HG03135 (cell line): ENCODE data around the gene GRXCR1.

Experiments used
- ATAC-seq: cut with Tn5 transposase; IDR thresholded peaks from one replicate; pipeline ENCODE4 v1.9.1; 2021; ENCODE audit warnings: mild to moderate bottlenecking, moderate library complexity; ENCODE audit not compliant: unreplicated experiment

Gene GRXCR1

DNA sequence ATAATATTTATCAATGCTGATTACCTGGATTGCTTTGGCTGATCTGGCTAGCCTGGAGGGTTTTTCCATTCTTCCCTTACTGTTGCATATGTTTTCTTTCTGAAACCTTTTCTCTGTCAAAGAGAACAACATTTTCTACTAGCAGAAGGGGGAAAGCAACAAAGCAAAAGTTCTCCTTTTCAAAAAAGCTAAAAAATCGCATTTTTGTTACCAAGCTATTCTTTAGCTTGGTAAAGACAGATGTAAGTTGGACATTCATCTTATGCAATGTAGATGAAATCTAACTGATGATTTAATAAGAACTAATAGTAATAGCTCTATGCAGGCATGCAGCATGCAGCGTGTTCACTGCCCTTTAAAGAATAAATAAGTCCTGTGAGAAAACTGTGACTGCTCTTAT, at the start of gene GRXCR1:
TSS of gene GRXCR1 (plus strand) at position 301 of the 400 bp plus-strand sequence. CDS start 554 bp downstream, outside the sequence.
- ATAC-seq = no peak

DNA sequence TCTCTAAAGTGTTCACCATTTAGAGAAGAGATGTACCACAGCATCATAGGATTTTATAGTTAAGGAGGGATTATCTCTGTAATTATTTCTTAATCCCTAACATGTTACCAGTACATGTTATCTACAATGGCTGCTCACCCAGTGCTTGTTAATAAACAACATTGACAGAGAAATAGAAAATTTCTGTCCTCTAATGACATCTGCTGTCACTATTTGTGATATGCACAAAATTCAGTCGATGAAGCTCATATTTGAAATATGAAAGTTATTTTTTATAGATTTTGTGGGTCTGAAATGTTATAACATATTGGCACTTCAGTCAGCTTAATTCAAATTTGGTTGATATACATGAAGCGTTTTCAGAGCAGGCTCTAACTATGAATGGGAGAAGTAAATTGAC, 48.8 kb upstream of the GRXCR1 start:
- ATAC-seq = no peak

DNA sequence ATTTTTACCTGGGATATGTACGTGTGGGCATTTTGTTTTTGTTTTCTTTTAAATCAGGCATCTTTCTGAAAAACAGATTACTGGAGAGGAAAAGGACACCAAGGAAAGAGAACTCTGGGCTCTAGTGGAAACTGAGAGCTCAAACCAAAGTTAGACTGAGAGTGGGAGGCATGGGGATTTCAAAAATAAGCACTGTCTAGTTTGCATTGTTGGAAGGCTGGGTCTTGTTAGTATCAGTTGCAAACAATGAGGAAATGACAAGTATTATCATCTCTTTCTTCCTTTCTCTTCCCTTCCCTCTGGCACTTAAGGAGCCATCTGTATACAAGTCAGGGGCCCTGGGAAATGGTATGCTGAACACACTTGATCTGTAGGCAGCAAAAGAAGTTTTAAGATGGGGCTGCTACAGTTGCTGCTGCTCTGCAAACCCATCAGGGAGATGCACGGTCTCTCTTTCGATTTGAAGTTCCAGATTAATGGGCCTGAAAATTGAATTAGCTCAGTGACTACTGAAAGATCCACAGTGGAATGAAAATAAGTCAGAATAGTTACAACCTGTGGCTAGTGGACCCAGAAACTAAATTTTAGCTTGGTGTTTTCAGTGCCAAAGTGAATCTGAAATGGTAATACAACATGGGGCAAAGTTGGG, 48.0 kb upstream of the GRXCR1 start:
- no peak for ATAC-seq

DNA sequence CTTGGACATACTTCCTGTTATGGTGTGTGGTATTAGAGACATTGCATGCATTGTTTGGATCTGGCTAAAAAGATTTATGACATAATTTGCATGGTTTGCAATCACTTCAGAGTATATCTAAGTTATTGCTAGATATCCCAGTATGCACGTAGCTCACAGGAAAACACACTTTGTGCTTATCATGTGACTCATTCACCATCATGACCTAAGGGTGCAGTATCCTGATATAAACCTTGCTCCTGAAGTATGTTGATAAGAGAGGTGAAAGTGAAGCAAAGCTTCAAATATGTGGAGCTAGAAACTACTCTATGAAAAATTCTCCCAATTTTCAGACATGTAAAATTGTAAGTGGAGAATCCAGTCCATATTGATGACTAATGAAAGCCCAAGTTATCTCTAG, 46.9 kb upstream of the GRXCR1 start:
- no peak for ATAC-seq

DNA sequence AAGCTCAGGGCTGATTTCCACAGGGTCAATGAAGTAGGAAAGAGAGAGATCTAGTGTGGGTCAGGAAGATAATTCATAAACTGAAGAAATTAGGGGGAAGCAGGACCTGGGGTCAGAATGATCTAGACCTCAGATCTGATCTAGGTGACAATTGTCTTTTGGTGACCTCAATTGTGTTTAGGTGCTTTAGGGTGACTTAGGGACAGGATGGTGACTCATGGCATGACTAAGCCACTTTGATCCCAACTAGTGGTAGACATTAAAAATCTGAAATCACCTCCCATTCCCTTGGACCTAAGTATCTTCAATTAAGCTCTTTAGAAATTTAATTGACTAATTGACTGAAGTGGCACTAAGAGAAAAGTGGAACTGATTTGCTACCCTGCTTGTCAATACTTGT, 36.7 kb upstream of the GRXCR1 start:
- no peak for ATAC-seq

DNA sequence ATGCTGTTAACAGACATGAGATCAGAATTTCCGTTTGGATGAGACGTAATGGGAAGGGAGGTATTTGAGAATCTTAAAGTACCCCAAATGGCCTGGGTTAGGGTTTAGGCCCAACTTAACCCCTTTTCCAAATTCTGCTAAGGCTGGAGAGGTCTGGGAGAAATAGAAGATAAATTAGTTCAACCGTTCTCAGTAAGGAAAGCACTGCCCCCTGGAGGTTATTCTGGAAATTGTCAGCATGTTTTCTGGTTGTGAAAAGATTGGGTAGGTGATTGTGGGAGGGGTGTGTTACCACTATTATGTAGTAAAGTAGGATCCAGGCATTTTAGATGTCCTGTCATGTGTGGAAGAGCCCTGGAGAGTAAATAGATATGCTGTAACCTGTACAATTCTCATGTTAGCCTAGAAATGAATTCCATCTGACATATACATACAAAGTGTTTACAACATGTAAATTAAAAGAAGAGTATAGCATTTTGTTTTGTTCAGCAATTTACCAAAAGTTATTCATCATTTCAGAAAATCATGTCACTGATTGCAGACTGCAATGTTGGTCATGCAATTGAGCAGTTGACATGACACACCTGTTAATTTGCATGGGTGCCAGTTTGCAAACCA, 26.8 kb upstream of the GRXCR1 start:
- ATAC-seq = peak; percentile 79

DNA sequence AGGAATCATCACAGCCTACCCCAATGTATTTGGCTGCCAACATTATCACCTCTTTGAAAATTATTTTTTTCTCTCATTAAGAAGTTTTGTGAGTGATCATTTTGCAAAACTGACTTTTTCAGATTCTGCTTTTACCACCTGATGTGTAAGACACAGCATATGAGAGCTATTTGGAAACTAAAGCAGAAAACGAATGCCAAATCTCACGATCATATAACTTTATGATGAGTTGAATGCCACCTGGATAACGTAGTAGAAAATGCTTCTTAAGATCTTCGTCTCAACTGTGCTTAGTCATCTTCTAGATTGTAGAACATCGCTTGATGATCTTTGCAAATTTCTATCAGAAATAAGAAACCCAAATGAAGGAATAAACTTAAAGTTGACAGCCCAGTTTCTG, 21.3 kb upstream of the GRXCR1 start:
- ATAC-seq = no peak

DNA sequence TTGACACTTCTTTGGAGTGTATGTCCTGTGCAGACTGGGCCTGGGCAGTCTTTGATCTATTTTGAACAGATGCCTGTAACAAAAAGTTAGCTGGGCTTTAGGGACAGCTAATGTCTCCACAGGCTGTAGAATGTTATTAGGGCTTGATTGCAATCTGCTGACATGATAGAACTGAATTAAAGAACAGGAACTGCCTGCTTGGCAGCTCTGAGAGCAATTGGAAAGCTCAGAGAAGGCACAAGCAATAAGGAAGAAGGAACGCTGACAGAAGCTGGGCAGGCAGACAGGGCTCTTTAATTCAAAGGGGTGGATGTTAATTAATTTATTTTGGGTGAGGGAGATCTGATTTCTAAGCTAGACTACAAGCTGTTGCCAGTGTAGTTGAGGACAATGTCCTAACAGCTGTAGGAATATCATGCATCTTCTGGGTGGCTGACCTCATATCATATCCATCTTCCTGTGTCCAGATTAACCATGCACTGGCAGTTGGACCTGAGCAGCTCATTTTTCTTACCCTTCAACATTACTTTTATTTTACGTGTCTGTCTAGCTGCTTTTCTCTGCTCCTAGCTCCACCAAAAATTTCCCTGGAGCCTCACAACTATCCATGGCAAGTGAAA, 20.7 kb upstream of the GRXCR1 start:
- no peak for ATAC-seq

DNA sequence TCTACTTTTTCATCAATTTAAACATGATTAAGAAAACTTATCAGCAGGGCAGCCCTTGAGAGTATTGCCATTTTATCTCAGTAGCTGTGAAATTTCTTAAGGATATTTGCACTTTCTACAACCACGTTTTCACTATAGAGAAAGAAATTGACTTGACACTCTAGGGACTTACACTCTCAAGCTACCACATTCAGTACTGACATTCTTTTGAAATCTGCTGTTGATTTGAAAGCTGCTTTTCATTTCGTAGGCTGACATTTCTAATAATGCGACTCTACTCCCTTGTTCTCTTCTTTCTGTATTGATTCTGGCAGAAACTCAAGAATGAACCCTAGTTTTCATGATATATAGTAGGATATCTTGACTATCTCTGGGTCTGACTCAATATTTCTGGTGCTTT, 13.7 kb upstream of the GRXCR1 start:
- no peak for ATAC-seq

DNA sequence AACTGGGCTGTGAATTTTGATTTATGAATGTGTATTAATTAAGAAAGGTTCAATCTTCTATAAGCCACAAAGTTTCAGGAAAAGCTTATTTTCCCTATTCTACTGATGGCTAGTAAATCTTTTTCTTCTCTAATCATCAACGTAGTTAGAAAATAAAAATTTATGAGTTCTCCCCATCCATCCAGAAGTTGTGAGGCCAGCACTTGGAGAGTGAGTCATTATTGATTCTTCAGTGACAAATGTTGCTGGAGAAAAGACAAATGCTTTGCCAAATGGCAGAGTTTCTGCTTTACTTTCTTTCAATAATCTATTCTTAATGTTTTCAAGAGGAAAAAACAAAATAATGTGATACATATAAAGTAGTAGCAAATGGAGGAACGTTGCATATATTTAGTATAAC, 11.3 kb upstream of the GRXCR1 start:
- no peak for ATAC-seq

DNA sequence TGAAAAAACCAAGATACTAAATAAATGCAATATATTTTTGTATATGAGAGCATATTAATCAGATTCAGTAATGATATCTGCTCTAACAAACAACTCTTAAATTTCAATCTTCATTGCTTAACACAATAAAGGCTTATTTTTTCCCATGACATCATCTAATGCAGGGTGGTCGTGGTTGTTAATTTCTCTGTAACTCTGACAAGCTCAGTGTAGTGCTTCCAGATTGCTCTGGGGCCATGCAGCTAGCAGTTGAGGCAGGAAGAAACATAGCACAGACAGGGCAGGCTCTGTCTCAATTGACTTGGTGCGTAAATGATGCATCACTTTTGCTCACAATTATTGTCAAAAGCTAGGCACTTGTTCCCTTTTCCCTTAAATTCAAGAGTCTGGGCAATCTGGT, 869 bp upstream of the GRXCR1 start:
- ATAC-seq = no peak

DNA sequence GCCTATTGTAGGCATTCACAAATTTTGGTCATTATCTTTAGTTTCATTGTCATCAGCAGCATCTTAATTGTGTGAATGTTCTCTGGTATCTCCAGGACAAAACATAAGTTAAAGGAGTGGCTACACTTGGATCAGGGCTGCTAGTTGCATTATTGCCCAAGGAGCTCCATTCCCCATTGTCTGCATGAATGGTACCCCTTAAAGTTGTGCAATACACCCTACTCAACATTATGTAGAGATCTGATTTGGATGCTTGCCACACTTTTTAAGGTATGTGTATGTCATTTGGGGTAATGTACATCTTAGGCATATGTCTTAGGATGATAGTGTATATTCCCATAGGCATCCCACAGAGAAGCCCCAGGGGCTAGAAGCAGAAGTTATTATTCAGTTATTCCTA, 2.9 kb downstream of the GRXCR1 start:
- ATAC-seq = no peak

DNA sequence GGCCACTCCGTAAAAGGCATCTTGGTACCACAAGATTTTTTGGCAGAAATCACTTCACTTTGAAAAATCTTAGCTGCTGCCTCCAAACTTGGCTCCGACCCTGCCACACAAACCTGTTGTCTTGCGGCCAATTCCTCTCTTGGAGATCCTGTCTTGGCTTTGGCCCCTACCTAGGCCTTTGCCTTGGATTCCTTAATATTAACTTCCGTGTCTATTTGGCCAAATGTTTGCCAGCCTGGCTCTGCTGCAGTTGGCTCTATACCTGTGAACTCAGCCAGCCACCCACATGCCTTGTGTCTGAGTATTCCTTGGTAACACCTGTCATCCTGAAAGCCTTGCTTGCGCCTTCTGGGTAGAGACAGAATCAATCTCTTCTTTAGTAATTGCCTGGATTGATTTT, 12.5 kb downstream of the GRXCR1 start:
- ATAC-seq = no peak

DNA sequence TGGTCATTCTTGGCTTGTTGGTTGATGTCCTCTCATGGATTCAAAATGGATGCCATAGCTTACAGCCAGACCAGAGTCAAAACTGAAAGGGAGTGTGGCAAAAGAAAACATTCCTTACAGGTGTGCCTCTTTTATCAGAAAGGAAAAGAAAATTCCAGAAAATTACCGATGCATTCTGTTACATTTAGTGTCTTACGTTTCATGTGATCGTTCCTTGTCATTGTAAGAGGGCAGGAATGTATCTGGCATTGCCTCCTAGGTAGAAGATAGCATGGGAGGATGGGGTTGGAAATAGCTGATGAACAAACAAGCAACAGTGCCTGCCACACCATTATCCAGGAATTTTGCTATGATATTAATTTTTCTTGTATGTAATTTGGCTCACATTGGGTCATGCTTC, 13.1 kb downstream of the GRXCR1 start:
- no peak for ATAC-seq

DNA sequence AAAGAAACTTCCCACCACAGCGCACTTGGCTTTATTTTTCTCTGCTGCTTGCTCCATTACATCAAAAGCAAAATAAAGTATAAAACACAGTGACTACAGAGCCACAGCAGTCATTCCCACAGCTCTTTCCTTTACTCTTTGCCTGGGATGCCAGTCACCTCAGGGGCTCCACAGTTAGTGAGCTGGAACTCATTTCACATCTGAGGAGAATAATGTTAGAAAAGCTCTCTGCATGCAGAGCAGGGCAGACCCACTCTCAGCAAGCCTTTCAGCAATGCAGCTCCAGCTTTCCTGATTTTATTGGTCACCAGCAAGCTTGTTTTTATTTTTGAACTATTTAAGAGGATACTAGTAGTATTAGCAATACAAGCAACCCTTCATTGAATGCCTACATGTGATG, 13.8 kb downstream of the GRXCR1 start:
- ATAC-seq = no peak

DNA sequence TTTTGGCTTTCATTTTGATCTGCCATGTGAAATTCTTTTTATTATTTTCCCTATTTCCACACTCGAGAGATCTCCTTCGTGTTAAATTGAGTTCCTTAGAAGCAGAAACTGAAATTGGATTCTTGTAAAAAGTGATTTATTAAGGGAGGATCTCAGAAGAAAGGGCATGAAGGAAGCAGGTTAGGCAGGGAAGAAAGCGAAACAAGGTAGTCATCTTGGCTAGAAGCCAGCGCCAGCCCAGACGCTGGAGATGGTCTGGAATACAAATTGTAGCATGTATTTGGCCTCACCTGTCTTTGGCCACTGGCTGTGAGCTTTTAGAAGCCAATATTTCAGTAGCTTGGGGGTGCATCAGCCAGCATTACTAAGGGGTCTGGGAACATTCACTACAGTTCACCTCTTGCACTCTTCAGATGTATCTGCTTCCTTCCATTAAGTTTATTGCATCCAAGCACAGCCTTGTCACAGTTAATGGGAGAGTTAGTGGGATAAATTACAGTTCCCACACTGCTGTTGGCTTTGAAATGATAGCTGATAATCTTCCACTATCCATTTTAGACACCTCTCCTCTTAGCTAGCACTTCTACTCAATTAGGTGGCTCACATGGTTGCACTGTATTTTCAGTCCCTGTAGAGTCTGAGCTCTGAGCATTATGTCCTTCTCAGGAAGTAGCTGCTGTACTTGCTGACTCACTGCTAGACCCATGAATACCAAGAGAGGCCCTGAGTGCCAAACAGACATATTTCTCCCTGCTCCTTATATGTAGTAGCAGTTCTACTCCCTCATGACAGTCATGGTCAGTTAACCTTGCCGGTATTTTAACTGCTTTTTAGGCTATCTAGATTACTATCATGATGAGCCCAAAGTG, 14.6 kb downstream of the GRXCR1 start:
- ATAC-seq = no peak

DNA sequence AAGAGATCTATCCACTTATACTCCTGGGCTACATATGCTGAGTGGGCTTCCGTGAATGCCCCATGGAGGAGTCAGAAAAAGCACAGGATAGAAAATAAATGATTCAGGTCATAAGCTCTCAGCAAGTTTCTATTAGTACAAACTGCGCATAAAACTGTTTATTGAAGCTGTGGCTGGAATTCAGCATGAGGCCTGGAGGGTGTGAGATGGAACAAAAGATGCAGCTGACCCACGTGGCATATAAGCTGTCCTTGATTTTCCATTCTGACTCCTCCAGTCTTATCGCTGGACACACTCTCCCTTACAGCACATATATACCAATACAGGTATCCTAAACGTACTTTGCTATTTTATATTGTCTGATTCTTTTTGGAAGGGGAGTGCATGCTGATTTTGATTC, 17.9 kb downstream of the GRXCR1 start:
- no peak for ATAC-seq

DNA sequence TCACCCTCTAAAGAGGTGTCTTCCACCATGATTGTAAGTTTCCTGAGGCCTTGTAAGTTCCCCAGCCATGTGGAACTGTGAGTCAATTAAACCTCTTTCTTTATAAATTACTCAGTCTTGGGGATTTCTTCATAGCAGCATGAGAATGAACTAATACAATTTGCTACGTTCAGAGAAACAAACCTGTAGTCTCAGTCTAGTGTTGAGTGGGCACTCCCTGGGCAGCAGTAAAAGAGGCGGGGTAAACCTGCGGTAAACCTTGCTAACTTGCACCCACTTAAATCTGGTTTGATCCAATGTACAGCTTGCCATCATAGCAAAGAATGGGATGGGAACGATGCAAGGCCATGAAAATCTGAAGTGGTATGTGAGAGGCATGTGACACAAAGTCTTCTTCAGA, 22.4 kb downstream of the GRXCR1 start:
- no peak for ATAC-seq

DNA sequence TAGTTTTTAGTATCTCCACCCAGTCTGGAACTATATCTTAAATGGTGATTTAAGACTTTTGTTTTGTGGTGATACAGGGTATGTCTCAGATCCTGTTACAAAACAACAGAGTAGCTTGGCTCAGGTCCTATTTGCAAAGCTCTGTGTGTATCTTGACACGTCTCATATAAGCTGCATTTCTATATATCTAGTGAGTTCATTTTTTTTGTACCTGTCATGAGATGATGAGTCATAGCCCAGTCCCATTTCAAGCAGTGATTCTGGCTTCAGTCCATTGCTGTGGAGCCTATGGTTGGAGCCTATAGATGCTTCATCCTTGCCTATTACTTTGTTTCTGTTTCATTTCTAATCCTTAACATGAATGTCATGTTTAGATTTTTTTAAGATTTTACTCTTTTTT, 23.0 kb downstream of the GRXCR1 start:
- ATAC-seq = no peak

DNA sequence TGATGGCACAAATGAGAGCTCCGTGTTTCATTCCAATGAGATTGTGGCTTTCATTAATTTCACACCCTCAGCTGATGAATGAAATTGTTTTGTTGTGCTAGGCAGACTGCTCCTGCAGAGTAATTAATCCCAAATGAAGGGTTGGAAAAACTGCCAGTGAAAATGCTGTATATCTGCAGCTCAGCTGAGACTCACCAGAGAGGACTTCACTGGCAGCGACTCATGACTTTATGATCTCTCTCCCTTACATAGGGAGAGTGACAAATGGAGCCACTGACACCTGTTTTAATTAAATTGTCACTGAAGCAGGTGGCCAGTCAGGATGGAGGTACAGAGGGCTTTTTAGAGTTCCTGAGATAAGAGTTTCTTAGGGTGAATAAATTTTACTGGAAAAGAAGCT, 24.8 kb downstream of the GRXCR1 start:
- no peak for ATAC-seq

DNA sequence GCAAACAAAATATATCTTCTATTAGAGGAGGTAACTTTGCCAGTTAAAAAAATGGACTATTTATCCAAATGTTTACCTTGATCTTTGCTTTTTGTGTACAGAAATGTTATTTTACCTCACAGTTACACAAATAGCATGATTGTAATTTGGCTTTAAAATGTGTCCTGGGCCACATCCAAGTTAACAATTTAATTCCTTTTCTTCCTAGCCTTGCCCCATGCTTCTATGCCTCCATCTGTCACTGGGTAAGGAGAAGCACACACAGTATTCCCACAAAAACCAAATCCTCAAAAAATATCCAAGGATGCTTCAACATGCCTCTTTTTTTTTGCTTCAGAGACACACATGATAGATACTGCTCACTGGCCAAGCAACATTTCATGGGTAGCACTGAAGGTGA, 30.9 kb downstream of the GRXCR1 start:
- no peak for ATAC-seq

DNA sequence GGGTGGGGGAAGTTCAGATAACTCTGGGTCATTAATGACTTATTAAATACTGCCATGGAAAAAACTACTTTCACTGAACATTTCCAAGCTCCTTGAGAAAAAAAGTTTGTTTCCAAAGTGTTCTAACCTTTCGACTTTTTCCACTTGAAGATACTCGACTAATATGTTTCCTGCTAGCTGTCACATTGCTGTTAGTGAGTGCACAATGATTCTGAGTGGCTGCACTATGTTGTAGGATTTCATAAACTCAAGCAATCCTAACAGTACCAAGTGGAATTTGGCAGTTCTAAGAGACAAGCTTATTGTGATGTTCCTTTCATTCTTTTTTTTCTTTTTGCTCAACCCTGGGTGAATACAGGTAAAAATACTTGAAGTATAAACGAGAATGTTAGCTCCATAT, 33.4 kb downstream of the GRXCR1 start:
- no peak for ATAC-seq
